T-helper 1 cell treated with Interleukin-12 subunit alpha and Interleukin-12 subunit beta and Interleukin-4 antibody, amounts not matched to agents 30 μg/mL and 1 μg/mL, for 36 hours (primary cell): ENCODE measurements around the gene GEMIN8.

Source experiments
- H3K27ac Mint-ChIP-seq: one replicate; pipeline ENCODE4 v1.8.0; 2021; ENCODE audit warnings: mild to moderate bottlenecking, mixed read lengths
- H3K27me3 Mint-ChIP-seq: one replicate; pipeline ENCODE4 v1.8.0; 2021; ENCODE audit warnings: low read depth, mixed read lengths
- H3K36me3 Mint-ChIP-seq: one replicate; pipeline ENCODE4 v1.8.0; 2021; ENCODE audit warnings: low read depth, mixed read lengths
- H3K4me1 Mint-ChIP-seq: one replicate; pipeline ENCODE4 v1.8.0; 2021; ENCODE audit warnings: low read depth, mixed read lengths
- H3K4me3 Mint-ChIP-seq: one replicate; pipeline ENCODE4 v1.8.0; 2021; ENCODE audit warnings: mild to moderate bottlenecking, moderate library complexity, mixed read lengths
- H3K9me3 Mint-ChIP-seq: one replicate; pipeline ENCODE4 v1.8.0; 2021; ENCODE audit warnings: mixed read lengths

Gene GEMIN8, protein sequence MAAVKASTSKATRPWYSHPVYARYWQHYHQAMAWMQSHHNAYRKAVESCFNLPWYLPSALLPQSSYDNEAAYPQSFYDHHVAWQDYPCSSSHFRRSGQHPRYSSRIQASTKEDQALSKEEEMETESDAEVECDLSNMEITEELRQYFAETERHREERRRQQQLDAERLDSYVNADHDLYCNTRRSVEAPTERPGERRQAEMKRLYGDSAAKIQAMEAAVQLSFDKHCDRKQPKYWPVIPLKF

GRCh38 chrX:14029425-14030173 lies at the start of gene GEMIN8:
GEMIN8 (minus strand) TSS chrX:14029892; CDS start chrX:14021478, 8,414 bp downstream.
- peaks cover 24% of the 10 kb centered on the region for H3K4me1 Mint-ChIP-seq
- peaks cover 4% of the 10 kb centered on the region for H3K36me3 Mint-ChIP-seq
- peaks cover 6% of the 10 kb centered on the region for H3K27me3 Mint-ChIP-seq
- peak within 1 kb of the TSS; percentile 96 for H3K4me3 Mint-ChIP-seq
- H3K9me3 Mint-ChIP-seq = no peaks in the 10 kb centered on the region
- H3K27ac Mint-ChIP-seq = peak within 1 kb of the TSS; percentile 97

- Mint-ChIP-seq H3K27me3 (no peaks in the 10 kb centered on the region), H3K36me3 (no peaks in the 10 kb centered on the region), H3K4me1 (no peaks in the 10 kb centered on the region)
These were observed 46.9 kb upstream of the GEMIN8 start for GRCh38 chrX:14076639-14077038.

GRCh38 chrX:14073556-14073955 lies 43.9 kb upstream of the GEMIN8 start:
- H3K4me1 Mint-ChIP-seq = no peaks in the 10 kb centered on the region
- H3K9me3 Mint-ChIP-seq = no peaks in the 10 kb centered on the region
- H3K4me3 Mint-ChIP-seq = no peak overlapping the region
- H3K27me3 Mint-ChIP-seq = no peaks in the 10 kb centered on the region
- no peaks in the 10 kb centered on the region for H3K36me3 Mint-ChIP-seq
- no peak overlapping the region for H3K27ac Mint-ChIP-seq

More at GRCh38 chrX:14076639-14077038, 46.9 kb upstream of the GEMIN8 start:
- H3K27ac Mint-ChIP-seq = no peak overlapping the region
- no peaks in the 10 kb centered on the region for H3K9me3 Mint-ChIP-seq
- H3K4me3 Mint-ChIP-seq = no peak overlapping the region

DNA sequence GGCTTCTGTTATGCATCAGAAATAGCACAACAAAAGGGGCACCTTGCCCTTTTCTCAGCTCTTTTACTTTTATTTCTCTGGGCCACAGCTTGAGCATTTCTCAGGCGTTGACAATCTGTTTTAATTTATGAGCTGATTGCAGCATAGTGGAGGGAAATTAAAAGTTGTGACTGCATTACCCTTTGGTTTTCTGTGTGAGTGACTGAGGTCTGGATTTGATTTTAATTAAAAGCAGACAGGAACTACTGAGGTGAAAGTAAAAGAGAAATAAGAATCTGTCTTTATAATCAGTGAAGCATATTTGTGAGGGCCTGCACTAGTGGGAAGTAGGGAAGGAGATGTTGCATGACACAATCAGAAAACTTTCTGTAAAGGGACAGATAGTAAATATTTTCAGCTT lies 43.4 kb upstream of the GEMIN8 start:
- Mint-ChIP-seq H3K36me3 (no peaks in the 10 kb centered on the region), H3K27ac (no peak overlapping the region)

DNA sequence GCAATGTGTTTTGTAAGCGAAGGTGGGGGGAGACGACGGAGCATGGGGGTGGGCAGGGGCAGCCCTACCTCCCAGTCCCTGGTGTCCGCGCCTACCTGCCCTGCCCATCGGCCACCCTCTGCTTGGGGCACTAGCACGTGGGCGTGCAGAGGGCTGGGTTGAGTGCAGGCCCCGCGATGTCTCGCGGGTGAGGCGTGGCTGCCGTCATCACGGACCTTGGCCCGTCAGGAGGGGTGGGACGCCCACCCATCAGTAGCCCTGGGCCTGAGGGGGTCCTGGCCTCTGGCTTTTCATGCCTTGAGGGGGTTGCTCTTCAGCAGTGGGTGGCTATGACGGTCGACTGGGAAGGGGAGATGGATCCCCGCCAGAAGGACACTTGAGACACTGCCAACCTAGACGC lies 36.1 kb upstream of the GEMIN8 start:
- peaks cover 5% of the 10 kb centered on the region for H3K27me3 Mint-ChIP-seq
- H3K4me1 Mint-ChIP-seq = no peaks in the 10 kb centered on the region
- no peak overlapping the region for H3K27ac Mint-ChIP-seq
- H3K4me3 Mint-ChIP-seq = no peak overlapping the region
- H3K9me3 Mint-ChIP-seq = no peaks in the 10 kb centered on the region
- no peaks in the 10 kb centered on the region for H3K36me3 Mint-ChIP-seq

More for the DNA sequence above, 43.4 kb upstream of the GEMIN8 start:
- Mint-ChIP-seq H3K4me1 (no peaks in the 10 kb centered on the region), H3K4me3 (no peak overlapping the region), H3K27me3 (no peaks in the 10 kb centered on the region), H3K9me3 (no peaks in the 10 kb centered on the region)

- peaks cover 6% of the 10 kb centered on the region for H3K27me3 Mint-ChIP-seq
- no peaks in the 10 kb centered on the region for H3K9me3 Mint-ChIP-seq
- H3K4me1 Mint-ChIP-seq = no peaks in the 10 kb centered on the region
- no peaks in the 10 kb centered on the region for H3K36me3 Mint-ChIP-seq
- no peak overlapping the region for H3K4me3 Mint-ChIP-seq
- H3K27ac Mint-ChIP-seq = no peak overlapping the region
These were observed 35.1 kb upstream of the GEMIN8 start for GRCh38 chrX:14064626-14065432.

- Mint-ChIP-seq H3K27ac (no peak overlapping the region), H3K4me1 (no peaks in the 10 kb centered on the region), H3K9me3 (no peaks in the 10 kb centered on the region), H3K36me3 (no peaks in the 10 kb centered on the region), H3K4me3 (no peak overlapping the region), H3K27me3 (peaks cover 6% of the 10 kb centered on the region)
These were observed 32.8 kb upstream of the GEMIN8 start for GRCh38 chrX:14062524-14062923.

DNA sequence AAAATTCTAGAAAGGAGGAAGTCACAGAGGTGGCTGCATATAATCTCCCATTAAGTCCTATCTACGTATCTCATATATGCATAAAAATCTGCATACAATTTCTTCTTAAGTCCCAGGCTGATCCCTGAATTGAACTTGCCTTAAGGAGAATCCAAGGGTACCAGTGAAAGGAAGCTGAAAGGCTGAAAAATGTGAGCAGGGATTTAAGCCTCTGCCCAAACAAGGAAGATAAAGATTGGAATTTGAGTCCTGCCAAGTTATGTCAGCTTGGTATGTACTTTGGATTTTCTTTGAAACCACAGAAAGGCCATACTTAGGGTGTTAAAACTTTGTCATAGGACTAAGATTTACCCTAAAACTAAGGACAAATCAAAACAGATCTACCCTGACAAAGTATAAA lies 26.5 kb upstream of the GEMIN8 start:
- peaks cover 19% of the 10 kb centered on the region for H3K27me3 Mint-ChIP-seq
- H3K4me1 Mint-ChIP-seq = no peaks in the 10 kb centered on the region
- no peak overlapping the region for H3K27ac Mint-ChIP-seq
- H3K4me3 Mint-ChIP-seq = no peak overlapping the region
- no peaks in the 10 kb centered on the region for H3K36me3 Mint-ChIP-seq
- H3K9me3 Mint-ChIP-seq = no peaks in the 10 kb centered on the region

DNA sequence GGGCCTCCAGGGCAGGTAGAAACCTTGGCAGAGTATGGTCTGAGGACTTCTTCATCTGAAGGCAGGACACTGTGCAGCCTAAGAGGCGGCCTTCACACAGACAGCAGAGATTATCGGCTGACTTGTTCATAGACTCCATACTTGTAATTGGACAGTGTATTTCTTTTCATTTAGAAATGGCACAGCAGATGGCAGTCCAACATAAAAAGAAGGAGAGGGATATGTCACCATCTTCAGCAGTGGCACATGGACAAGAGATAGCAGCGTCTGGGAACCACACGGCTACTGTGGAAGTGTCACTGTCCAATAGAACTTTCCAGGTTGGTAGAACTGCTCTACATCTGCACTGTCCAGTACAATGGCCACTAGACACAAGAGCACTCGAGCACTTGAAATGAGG lies 21.7 kb upstream of the GEMIN8 start:
- no peaks in the 10 kb centered on the region for H3K36me3 Mint-ChIP-seq
- no peak overlapping the region for H3K4me3 Mint-ChIP-seq
- no peaks in the 10 kb centered on the region for H3K9me3 Mint-ChIP-seq
- no peak overlapping the region for H3K27ac Mint-ChIP-seq
- no peaks in the 10 kb centered on the region for H3K4me1 Mint-ChIP-seq
- peaks cover 10% of the 10 kb centered on the region for H3K27me3 Mint-ChIP-seq

- Mint-ChIP-seq H3K27ac (no peak overlapping the region), H3K36me3 (no peaks in the 10 kb centered on the region), H3K9me3 (no peaks in the 10 kb centered on the region), H3K4me3 (no peak overlapping the region), H3K4me1 (no peaks in the 10 kb centered on the region), H3K27me3 (peaks cover 8% of the 10 kb centered on the region)
These were observed 21.0 kb upstream of the GEMIN8 start for GRCh38 chrX:14050709-14051108.

- H3K27ac Mint-ChIP-seq = no peak overlapping the region
These were observed 13.5 kb upstream of the GEMIN8 start for GRCh38 chrX:14043209-14043608.

GRCh38 chrX:14039344-14039743 lies 9.7 kb upstream of the GEMIN8 start:
- no peaks in the 10 kb centered on the region for H3K9me3 Mint-ChIP-seq
- H3K36me3 Mint-ChIP-seq = no peaks in the 10 kb centered on the region
- H3K27ac Mint-ChIP-seq = no peak overlapping the region
- no peak overlapping the region for H3K4me3 Mint-ChIP-seq
- H3K4me1 Mint-ChIP-seq = no peaks in the 10 kb centered on the region
- peaks cover 18% of the 10 kb centered on the region for H3K27me3 Mint-ChIP-seq

More at GRCh38 chrX:14043209-14043608, 13.5 kb upstream of the GEMIN8 start:
- Mint-ChIP-seq H3K9me3 (no peaks in the 10 kb centered on the region), H3K4me1 (no peaks in the 10 kb centered on the region), H3K27me3 (no peaks in the 10 kb centered on the region), H3K4me3 (no peak overlapping the region), H3K36me3 (no peaks in the 10 kb centered on the region)

DNA sequence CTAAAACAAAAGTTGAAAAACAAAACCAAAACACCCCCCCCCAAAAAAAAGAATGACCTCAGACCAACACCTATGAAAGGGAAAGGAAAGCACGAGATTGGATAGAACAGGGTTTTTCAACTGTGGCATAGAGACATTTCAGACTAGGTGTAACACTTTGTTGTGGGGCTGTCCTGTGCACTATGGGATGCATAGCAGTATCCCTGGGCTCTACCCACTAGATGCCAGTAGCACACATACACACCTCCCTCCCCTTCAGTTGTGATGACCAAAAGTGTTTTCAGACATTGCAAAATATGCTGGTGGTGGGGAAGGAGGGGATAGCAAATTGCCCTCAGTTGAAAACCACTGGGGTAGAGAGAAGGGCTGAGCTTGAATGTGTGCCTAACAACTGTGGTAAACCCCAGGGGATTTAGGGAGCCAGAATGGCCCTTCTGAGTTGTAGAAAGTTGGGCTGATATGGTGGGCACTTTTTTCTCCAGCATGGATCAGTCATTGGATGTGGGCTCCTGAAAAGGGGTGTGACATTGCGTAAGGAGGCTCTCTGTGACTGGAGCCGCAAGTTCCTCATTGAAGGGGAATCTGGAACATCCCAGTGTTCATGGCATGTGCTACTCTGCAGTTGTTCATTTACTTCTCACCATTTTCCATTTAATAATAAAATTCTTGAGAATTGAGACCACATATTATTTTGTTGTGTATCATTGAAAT lies 8.8 kb upstream of the GEMIN8 start:
- Mint-ChIP-seq H3K4me3 (no peak overlapping the region), H3K4me1 (no peaks in the 10 kb centered on the region), H3K27ac (no peak overlapping the region), H3K9me3 (no peaks in the 10 kb centered on the region), H3K27me3 (peaks cover 24% of the 10 kb centered on the region), H3K36me3 (no peaks in the 10 kb centered on the region)

GRCh38 chrX:14032406-14032805 lies 2.7 kb upstream of the GEMIN8 start:
- peaks cover 24% of the 10 kb centered on the region for H3K27me3 Mint-ChIP-seq
- H3K4me1 Mint-ChIP-seq = peaks cover 16% of the 10 kb centered on the region
- no peaks in the 10 kb centered on the region for H3K9me3 Mint-ChIP-seq
- H3K4me3 Mint-ChIP-seq = no peak overlapping the region
- H3K36me3 Mint-ChIP-seq = no peaks in the 10 kb centered on the region
- no peak overlapping the region for H3K27ac Mint-ChIP-seq
